ENCODE measurements around the gene TMEM143.

- TF ChIP-seq CTCF (IDR thresholded peaks at IDR 0.05) (no peak), POLR2A (IDR thresholded peaks at IDR 0.05) (no peak)
These were observed 68.3 kb downstream of the TMEM143 start for GRCh38 chr19:48295458-48295857.

Measured in body of pancreas (tissue), 4 donors.